22Rv1 (cell line): ENCODE results near the gene TLCD3B.
"Not testable (repeated sequence)": the region's sequence is repeated elsewhere in the genome, so short reads cannot be mapped to it uniquely, and the experiment has no call there.

Experiments used
- H3K27ac ChIP-seq: fragments of 450-650 bp; 2 replicates; pipeline ENCODE4 v1.5.1; 2017
- ZFX ChIP-seq: fragments of 450-650 bp; IDR thresholded peaks from 2 replicates; pipeline ENCODE4 v1.6.1; 2017; ENCODE audit warnings: antibody characterized with exemption, borderline replicate concordance
- TF ChIP-seq, protein P1 (sequence below): fragments of 450-650 bp; IDR thresholded peaks from 2 replicates; pipeline ENCODE4 v1.5.1; 2017; ENCODE audit warnings: mild to moderate bottlenecking

The TLCD3B gene

GRCh38 chr16:30046588-30046987 lies 15.5 kb upstream of the TLCD3B start:
- no peak overlapping the region for H3K27ac ChIP-seq
- TF ChIP-seq, protein P1, sequence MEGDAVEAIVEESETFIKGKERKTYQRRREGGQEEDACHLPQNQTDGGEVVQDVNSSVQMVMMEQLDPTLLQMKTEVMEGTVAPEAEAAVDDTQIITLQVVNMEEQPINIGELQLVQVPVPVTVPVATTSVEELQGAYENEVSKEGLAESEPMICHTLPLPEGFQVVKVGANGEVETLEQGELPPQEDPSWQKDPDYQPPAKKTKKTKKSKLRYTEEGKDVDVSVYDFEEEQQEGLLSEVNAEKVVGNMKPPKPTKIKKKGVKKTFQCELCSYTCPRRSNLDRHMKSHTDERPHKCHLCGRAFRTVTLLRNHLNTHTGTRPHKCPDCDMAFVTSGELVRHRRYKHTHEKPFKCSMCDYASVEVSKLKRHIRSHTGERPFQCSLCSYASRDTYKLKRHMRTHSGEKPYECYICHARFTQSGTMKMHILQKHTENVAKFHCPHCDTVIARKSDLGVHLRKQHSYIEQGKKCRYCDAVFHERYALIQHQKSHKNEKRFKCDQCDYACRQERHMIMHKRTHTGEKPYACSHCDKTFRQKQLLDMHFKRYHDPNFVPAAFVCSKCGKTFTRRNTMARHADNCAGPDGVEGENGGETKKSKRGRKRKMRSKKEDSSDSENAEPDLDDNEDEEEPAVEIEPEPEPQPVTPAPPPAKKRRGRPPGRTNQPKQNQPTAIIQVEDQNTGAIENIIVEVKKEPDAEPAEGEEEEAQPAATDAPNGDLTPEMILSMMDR, result no peak
- no peak for TF ChIP-seq ZFX

DNA sequence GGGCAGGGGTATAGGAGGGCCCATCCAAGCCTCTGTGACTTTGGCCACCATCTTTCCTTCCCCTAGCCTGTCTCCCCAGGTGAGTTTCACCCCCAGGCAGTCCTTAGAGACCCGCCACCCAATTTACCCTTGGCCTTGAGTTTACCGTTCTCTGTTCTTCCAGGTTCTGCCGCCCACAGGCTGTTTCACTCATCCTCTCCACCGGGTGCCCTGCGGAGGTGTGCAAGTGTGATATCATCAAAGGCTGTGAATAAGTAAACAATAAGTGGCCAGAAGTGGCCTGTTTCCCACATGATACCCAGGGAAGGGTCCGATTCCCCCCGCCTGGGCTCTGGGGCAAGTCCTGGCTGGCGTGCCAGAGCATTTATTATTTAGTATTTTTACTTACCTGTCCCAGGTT lies 15.1 kb upstream of the TLCD3B start:
- TF ChIP-seq, protein P1, result no peak
- no peak for TF ChIP-seq ZFX
- H3K27ac ChIP-seq, result no peak overlapping the region

- H3K27ac ChIP-seq, result no peak overlapping the region
- TF ChIP-seq ZFX, result no peak
- TF ChIP-seq, protein P1, result peak; percentile 61
Measured at GRCh38 chr16:30041841-30042240, 10.8 kb upstream of the TLCD3B start.

GRCh38 chr16:30040690-30041089 lies 9.6 kb upstream of the TLCD3B start:
- H3K27ac ChIP-seq, result not testable (repeated sequence)

- H3K27ac ChIP-seq, result no peak overlapping the region
- TF ChIP-seq, protein P1, result no peak
- no peak for TF ChIP-seq ZFX
Measured at GRCh38 chr16:30040221-30040620, 9.2 kb upstream of the TLCD3B start.

- no peak overlapping the region for H3K27ac ChIP-seq
- TF ChIP-seq, protein P1, result no peak
- no peak for TF ChIP-seq ZFX
Measured at GRCh38 chr16:30033270-30033669, 2.2 kb upstream of the TLCD3B start.

- no peak overlapping the region for H3K27ac ChIP-seq
- TF ChIP-seq, protein P1, result peak; percentile 89
- TF ChIP-seq ZFX, result no peak
Measured at GRCh38 chr16:30032083-30032819, 1.2 kb upstream of the TLCD3B start.

- TF ChIP-seq ZFX, result no peak
- TF ChIP-seq, protein P1, result no peak
- H3K27ac ChIP-seq, result no peak overlapping the region
Measured at GRCh38 chr16:30031477-30031918, 427 bp upstream of the TLCD3B start.
